ENCODE measurements around the gene QRSL1.
"Not testable (repeated sequence)": the region's sequence is repeated elsewhere in the genome, so short reads cannot be mapped to it uniquely, and the experiment has no call there.

Gene QRSL1

GRCh38 chr6:106622412-106622811 is 7.0 kb upstream of the QRSL1 start:
- no peak for DNase-seq (ENCODE audit: low read depth in 2 of 2)

- DNase-seq (ENCODE audit: low read depth in 2 of 2), result no peak
Observed at GRCh38 chr6:106623039-106623438, 6.3 kb upstream of the QRSL1 start.

- no peak for DNase-seq (ENCODE audit: low read depth in 2 of 2)
Observed at GRCh38 chr6:106626485-106626884, 2.9 kb upstream of the QRSL1 start.

- DNase-seq (ENCODE audit: low read depth in 2 of 2), result not testable (repeated sequence)
Observed at GRCh38 chr6:106627760-106628159, 1.6 kb upstream of the QRSL1 start.

GRCh38 chr6:106628658-106629102 is 698 bp upstream of the QRSL1 start:
- no peak for DNase-seq (ENCODE audit: low read depth in 2 of 2)

GRCh38 chr6:106629859-106630163 is 433 bp downstream of the QRSL1 start:
- no peak for DNase-seq (ENCODE audit: low read depth in 2 of 2)

- no peak for DNase-seq (ENCODE audit: low read depth in 2 of 2)
Observed at GRCh38 chr6:106630366-106630765, 988 bp downstream of the QRSL1 start.

GRCh38 chr6:106631346-106631745 is 2.0 kb downstream of the QRSL1 start:
- DNase-seq (ENCODE audit: low read depth in 2 of 2), result no peak

- DNase-seq (ENCODE audit: low read depth in 2 of 2), result no peak
Observed at GRCh38 chr6:106634565-106634964, 5.2 kb downstream of the QRSL1 start.

- DNase-seq (ENCODE audit: low read depth in 2 of 2), result no peak
Observed at GRCh38 chr6:106637051-106637716, 7.8 kb downstream of the QRSL1 start.

- DNase-seq (ENCODE audit: low read depth in 2 of 2), result no peak
Observed at GRCh38 chr6:106637717-106638341, 8.5 kb downstream of the QRSL1 start.

GRCh38 chr6:106639812-106640211 is 10.4 kb downstream of the QRSL1 start:
- DNase-seq (ENCODE audit: low read depth in 2 of 2), result no peak

GRCh38 chr6:106642476-106642875 is 13.1 kb downstream of the QRSL1 start:
- no peak for DNase-seq (ENCODE audit: low read depth in 2 of 2)

GRCh38 chr6:106643061-106643460 is 13.7 kb downstream of the QRSL1 start:
- no peak for DNase-seq (ENCODE audit: low read depth in 2 of 2)

GRCh38 chr6:106648651-106649308 is 19.4 kb downstream of the QRSL1 start:
- DNase-seq (ENCODE audit: low read depth in 2 of 2), result no peak

GRCh38 chr6:106658469-106658868 is 29.1 kb downstream of the QRSL1 start:
- no peak for DNase-seq (ENCODE audit: low read depth in 2 of 2)

GRCh38 chr6:106659859-106660258 is 30.5 kb downstream of the QRSL1 start:
- DNase-seq (ENCODE audit: low read depth in 2 of 2), result no peak

- no peak for DNase-seq (ENCODE audit: low read depth in 2 of 2)
Observed at GRCh38 chr6:106662458-106662857, 33.1 kb downstream of the QRSL1 start.

- DNase-seq (ENCODE audit: low read depth in 2 of 2), result no peak
Observed at GRCh38 chr6:106666282-106667021, 37.1 kb downstream of the QRSL1 start.

- no peak for DNase-seq (ENCODE audit: low read depth in 2 of 2)
Observed at GRCh38 chr6:106667022-106667402, 37.6 kb downstream of the QRSL1 start.

GRCh38 chr6:106670236-106670635 is 40.9 kb downstream of the QRSL1 start:
- no peak for DNase-seq (ENCODE audit: low read depth in 2 of 2)

- DNase-seq (ENCODE audit: low read depth in 2 of 2), result no peak
Observed at GRCh38 chr6:106671651-106672050, 42.3 kb downstream of the QRSL1 start.
